GM13977 (cell line): ENCODE results near the gene GGA3.
"Not testable (repeated sequence)": the region's sequence is repeated elsewhere in the genome, so short reads cannot be mapped to it uniquely, and the experiment has no call there.

Source experiments
- DNase-seq: peaks from one replicate; pipeline ENCODE4 v3.0.0; 2012; ENCODE audit warnings: low spot score
- in situ Hi-C: fragments of 300-500 bp; cut with MboI; formaldehyde crosslinking; loops from one replicate; pipeline ENCODE4 v1.12.0; 2022; ENCODE audit warnings: low sequenced_read_pairs, low pct_unique_long_range_greater_than_20kb, mixed read lengths, inconsistent platforms; ENCODE audit not compliant: unreplicated experiment
- TF ChIP-seq, protein P1 (sequence below): IDR thresholded peaks from 2 replicates; pipeline ENCODE4 v1.5.1; 2012; ENCODE audit warnings: mild to moderate bottlenecking, control low read depth; ENCODE audit not compliant: insufficient read depth; ENCODE audit errors: extremely low read depth, missing control alignments

The GGA3 gene

DNA sequence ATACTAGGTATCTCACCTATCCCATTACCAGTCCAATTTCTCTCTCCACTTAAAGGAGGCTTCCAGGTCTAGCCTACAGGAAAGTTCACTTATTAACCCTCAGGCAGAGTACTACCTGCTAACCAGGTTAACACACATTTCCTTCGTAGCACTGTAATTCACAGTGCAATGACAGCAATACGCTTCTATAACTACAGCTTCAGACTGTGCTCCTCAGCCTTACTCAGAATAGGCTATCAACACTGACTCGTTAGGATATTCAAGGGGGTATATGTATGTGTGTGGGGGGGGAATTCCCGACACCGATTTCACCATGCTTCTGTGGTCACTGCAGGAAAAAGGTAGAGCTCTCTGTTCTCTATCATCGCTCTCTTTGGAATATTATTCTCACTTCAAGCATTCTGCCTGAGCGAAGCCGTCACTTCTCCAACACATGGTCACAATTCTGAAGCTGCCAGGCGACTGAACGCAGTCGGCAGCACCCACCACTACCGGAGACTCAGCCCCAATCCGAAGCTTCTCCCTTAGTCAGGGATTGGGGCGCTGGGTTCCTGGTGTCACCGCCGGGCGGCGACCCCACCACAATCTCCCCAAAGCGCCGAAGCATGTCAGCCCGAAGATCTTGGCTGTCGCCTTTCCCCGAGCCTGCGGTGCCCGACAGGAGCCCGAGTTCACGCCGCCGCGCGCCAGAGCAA lies 618 bp downstream of the GGA3 start:
- TF ChIP-seq, protein P1, sequence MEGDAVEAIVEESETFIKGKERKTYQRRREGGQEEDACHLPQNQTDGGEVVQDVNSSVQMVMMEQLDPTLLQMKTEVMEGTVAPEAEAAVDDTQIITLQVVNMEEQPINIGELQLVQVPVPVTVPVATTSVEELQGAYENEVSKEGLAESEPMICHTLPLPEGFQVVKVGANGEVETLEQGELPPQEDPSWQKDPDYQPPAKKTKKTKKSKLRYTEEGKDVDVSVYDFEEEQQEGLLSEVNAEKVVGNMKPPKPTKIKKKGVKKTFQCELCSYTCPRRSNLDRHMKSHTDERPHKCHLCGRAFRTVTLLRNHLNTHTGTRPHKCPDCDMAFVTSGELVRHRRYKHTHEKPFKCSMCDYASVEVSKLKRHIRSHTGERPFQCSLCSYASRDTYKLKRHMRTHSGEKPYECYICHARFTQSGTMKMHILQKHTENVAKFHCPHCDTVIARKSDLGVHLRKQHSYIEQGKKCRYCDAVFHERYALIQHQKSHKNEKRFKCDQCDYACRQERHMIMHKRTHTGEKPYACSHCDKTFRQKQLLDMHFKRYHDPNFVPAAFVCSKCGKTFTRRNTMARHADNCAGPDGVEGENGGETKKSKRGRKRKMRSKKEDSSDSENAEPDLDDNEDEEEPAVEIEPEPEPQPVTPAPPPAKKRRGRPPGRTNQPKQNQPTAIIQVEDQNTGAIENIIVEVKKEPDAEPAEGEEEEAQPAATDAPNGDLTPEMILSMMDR: peak; percentile 15
- DNase-seq: no peak
- in situ Hi-C loops: no loop called here

DNA sequence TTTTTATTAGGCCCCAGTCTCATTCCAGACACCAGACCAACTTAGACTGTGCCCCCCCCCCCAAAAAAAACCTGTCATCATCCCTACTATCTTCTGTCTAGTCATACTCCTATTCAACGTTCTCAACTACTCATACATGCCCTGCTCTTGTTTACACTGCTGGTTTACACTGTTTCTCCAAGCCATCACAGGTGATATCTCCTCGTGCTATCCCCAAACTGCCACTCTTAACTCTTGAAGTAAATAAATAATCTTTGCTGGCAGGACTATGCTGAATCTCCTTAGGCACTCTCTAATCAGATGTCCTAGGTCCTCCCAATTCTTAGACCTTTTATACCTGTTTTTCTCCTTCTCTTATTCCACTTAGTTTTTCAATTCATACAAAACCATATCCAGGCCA lies 4.2 kb downstream of the GGA3 start:
- in situ Hi-C loops, DNase-seq: not testable (repeated sequence)

DNA sequence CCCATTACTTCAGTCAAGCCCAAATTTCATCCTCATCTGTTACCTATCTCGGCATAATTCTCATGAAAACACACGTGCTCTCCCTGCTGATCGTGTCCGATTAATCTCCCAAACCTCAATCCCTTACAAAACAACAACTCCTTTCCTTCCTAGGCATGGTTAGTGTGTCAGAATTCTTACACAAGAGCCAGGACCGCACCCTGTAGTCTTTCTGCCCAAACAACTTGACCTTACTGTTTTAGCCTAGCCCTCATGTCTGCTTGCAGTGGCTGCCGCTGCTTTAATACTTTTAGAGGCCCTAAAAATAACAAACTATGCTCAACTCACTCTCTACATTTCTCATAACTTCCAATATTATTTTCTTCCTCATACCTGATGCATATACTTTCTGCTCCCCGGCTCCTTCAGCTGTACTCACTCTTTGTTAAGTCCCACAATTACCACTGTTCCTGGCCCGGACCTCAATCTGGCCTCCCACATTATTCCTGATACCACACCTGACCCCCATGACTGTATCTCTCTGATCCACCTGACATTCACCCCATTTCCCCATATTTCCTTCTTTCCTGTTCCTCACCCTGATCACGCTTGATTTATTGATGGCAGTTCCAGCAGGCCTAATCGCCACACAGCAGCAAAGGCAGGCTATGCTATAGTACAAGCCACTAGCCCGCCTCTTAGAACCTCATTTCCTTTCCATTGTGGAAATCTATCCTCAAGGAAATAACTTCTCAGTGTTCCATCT lies 5.3 kb downstream of the GGA3 start:
- DNase-seq, in situ Hi-C loops: not testable (repeated sequence)

DNA sequence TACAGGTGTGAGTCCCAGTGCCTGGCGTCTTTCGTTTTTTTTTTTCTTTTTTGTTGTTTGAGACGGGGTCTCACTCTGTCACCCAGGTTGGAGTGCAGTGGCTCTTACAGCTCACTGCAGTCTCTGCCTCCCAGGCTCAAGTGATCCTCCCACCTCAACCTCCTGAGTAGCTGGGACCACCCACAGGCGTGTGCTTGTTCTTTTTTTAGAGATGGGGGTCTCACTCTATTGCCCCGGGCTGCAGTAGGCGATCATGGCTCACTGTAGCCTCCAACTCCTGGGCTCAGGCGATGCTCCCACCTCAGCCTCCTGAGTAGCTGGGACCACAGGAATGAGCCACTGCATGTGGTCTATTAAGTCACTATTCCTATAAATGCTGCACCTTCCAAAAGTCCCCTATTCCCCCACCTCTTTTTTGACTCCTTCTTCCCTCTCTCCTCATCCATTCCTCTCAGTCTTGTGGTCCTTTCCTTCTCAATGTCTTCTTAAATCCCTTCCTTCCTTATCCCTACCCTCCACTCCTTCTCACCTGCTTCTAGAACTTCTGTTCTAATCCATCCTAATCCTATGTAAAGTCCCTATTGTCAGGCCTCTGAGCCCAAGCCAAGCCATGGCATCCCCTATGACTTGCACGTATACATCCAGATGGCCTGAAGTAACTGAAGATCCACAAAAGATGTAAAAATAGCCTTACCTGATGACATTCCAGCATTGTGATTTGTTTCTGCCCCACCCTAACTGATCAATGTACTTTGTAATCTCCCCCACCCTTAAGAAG lies 9.2 kb downstream of the GGA3 start:
- DNase-seq: no peak
- in situ Hi-C loops: no loop called here

DNA sequence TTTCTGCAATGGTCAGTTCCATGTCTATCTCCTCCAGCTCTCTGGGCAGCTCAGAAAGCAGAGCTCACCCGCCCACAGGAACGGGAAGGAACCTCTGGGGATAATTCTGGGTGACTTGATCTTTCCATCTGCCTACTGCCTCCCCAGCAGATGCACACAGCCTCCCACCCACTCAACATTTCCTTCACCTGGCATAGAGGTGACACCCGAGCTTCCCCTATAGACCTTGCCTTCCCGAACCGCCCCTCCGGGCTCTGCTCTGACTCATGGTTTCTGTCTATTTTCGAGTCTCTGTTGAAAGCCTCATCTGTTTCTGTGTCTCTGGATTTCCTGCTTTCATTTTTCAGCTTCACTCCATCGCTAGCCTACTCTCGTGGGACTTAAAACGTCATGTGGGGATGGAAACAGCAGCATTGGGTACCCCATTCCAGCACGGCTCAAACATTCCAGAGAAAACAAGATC lies 11.4 kb downstream of the GGA3 start:
- TF ChIP-seq, protein P1: no peak
- peak; percentile 84 for DNase-seq
- in situ Hi-C loops: no loop called here

More for the DNA sequence above, 9.2 kb downstream of the GGA3 start:
- TF ChIP-seq, protein P1: no peak

DNA sequence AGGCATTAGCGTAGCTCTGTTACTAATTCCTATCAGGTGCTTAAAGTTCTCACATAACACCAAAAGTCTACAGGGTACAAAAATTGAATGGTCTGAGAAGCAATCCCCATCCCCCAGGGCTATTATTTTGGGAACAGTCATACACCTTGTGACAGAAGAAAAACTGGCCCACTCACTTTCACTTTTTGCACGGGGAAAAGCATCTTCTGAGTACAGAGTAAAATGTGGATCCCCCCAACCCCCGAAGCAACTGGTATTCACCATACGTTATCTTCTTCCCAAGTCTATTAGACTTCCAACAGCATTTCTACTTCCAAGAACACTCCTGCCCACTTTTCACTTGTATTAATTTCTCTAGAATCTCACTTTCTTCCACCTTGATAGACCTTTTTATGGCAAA lies 11.8 kb downstream of the GGA3 start:
- no peak for DNase-seq
- in situ Hi-C loops: no loop called here
- TF ChIP-seq, protein P1: no peak

DNA sequence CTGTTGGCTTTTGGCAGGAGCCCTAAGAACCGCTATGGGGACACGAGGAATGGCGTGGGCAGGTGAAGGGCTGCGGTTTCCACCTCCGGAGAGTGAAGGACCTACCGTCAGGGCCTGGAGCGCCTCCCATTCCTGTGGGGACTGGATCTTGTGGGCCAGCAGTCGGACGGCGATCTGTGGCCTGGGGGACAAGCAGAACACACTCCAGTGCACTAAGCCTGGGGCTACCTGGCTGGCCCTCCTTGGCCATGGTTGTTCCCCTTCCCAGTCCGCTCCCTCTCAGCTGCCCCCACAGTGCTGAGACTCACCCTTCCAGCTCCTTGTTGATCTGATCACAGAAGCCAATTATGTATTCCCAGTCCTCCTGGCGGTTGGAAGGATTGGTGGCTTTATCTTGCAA lies 15.0 kb downstream of the GGA3 start:
- no peak for DNase-seq
- TF ChIP-seq, protein P1: no peak
- in situ Hi-C loops: no loop called here
